H7 (cell line): ENCODE data around the gene SCARB2. TPM values are rescaled to one million over a fixed set of nuclear protein-coding genes. Genes with fewer than 3 reads are reported as not detected.
A peak's percentile ranks its signal among the peaks of the same experiment; 100 is the strongest.
"Not testable (repeated sequence)": the region's sequence is repeated elsewhere in the genome, so short reads cannot be mapped to it uniquely, and the experiment has no call there.

ENCODE experiments used
- DNase-seq: peaks from one replicate; pipeline ENCODE4 v3.0.0; 2012
- H3K27me3 ChIP-seq: 2 replicates; pipeline ENCODE4 v1.6.0; 2011; ENCODE audit warnings: mild to moderate bottlenecking, low read length; ENCODE audit not compliant: control insufficient read depth, insufficient read depth
- H3K36me3 ChIP-seq: replicated peaks from 2 replicates; pipeline ENCODE4 v1.5.1; 2011; ENCODE audit warnings: low read length; ENCODE audit not compliant: control insufficient read depth, insufficient read depth
- H3K4me3 ChIP-seq: 2 replicates; pipeline ENCODE4 v1.5.1; 2011; ENCODE audit warnings: low read depth, mild to moderate bottlenecking, control low read depth, low read length, moderate library complexity; ENCODE audit not compliant: insufficient read depth
- total RNA-seq: library from RNA; depleted of rRNA; stranded (reverse); fragments of >200 nt; shearing (Covaris generic); gene quantifications from 2 replicates; pipeline ENCODE4 v1.2.3, GENCODE V29; 2014; rRNA removed

Gene SCARB2, protein sequence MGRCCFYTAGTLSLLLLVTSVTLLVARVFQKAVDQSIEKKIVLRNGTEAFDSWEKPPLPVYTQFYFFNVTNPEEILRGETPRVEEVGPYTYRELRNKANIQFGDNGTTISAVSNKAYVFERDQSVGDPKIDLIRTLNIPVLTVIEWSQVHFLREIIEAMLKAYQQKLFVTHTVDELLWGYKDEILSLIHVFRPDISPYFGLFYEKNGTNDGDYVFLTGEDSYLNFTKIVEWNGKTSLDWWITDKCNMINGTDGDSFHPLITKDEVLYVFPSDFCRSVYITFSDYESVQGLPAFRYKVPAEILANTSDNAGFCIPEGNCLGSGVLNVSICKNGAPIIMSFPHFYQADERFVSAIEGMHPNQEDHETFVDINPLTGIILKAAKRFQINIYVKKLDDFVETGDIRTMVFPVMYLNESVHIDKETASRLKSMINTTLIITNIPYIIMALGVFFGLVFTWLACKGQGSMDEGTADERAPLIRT
- total RNA-seq: 39.4 and 53.0 TPM in 2 replicates

DNA sequence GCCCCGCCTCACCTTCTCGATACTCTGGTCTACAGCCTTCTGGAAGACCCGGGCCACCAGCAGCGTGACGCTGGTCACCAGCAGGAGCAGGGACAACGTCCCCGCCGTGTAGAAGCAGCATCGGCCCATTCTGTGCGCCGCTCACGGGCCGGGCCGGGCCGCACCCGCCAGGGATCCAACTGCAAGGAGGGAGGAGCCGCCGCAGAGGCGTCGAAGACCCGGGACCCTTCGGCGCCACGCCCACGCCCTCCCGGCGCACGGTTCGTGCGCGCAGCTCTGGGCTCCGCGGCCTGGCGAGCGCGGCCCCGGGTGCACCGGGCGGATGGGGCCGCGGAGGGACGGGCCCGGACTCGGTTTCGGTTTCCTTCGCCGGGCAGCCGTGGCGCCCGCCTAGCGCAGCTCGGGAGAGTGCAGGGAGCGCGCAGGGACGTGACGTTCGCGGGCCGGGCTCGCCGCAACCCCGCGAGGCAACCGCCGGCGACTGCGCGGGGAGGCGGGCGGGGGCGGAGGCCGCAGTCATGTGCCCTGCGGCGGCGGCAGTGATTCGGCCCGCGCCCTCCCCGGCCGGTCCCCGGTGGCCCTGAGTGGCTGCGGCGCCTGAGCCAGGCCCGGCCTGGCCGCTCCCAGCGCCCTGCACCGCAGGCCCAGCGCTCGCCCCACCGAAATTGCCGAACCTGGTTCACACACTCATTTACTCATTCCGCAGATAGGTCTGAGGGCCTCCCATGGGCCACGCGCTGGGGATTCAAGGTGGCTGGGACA is at the start of gene SCARB2:
SCARB2 (minus strand) TSS at position 410 of the 762 bp plus-strand sequence; CDS start at position 129, 281 bp downstream.
- Histone ChIP-seq H3K36me3 (peaks cover 2% of the 10 kb centered on the region; the same call in 1 of the 2 replicates), H3K4me3 (peak within 1 kb of the TSS; percentile 69), H3K27me3 (no peaks in the 10 kb centered on the region; the same call in 1 of the 2 replicates)
- peak; percentile 93 for DNase-seq

DNA sequence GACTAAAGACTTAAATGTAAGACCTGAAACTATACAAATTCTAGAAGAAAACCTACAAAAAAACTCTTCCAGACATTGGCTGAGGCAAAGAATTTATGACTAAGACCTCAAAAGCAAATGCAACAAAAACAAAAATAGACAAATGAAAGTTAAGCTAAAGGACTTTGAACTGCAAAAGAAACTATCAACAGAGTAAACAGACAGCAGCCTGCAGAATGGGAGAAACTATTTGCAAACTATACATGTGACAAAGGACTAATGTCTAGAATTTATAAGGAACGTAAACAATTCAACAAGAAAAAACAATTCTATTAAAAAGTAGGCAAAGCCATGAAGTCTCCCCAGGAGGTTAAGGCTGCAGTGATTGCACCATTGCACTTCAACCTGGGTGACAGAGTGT is 46.9 kb upstream of the SCARB2 start:
- H3K4me3 ChIP-seq: no peak overlapping the region
- H3K27me3 ChIP-seq: no peaks in the 10 kb centered on the region
- H3K36me3 ChIP-seq: no peaks in the 10 kb centered on the region
- no peak for DNase-seq

DNA sequence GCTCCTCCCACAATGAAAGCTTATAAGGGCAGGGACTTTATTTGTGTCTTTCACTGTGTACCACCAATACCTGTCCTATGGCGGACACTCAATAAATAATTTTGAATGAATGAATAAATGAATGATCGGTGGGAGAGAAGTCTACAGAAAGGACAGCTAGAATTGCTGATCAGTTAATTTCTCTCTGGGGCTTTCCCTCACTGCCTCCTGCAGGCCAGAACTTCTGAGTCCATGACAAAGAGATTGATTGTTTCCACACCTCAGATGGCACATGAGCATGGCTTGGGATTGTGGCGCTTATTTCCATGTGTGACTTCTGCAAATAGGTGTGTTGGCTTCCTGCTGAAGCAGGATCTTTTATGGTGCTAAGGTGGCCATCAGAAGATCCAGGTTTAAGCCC is 44.2 kb upstream of the SCARB2 start:
- no peaks in the 10 kb centered on the region; the same call in 1 of the 2 replicates for H3K27me3 ChIP-seq
- no peak overlapping the region for H3K4me3 ChIP-seq
- no peak for DNase-seq
- H3K36me3 ChIP-seq: no peaks in the 10 kb centered on the region

DNA sequence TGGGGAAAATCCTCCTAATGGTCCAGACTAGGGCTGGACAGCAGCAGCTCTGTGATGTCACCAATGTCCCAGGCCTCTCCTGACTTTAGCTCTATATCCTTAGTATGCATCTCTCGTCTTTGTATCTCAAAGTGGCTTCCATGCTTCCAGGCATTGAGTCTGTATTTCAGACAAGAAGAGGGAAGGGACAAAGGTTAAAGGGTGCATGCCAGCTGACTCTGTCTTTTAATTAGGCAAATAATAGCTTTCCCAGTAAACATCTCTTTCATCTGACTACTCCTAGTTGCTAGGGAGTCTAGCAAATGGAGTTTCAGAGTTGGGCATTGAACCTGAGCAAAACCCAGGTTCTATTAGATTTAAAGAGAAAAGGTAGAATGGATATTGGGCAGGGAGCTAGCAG is 43.3 kb upstream of the SCARB2 start:
- no peak for DNase-seq
- Histone ChIP-seq H3K27me3 (peaks cover 7% of the 10 kb centered on the region; the same call in 1 of the 2 replicates), H3K36me3 (no peaks in the 10 kb centered on the region), H3K4me3 (no peak overlapping the region)

DNA sequence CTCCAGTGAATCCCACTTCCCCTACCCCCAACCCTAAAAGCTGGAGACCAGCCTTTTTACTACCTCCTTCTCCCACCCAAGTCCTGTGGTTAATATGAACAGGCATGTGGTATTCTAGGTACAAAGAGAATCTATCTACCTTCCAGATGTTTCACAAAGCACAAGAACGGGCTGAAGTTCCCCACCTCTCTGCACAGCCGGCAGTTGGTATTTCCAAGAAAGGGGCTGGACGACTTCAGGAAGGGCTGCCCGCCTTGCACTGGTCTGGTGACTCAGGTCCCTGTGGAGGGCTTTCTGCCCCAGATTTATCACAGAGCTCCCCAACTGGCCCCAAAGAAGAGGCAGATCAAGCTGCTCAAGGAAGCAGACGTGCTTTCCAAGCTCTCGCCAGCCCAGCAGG is 42.4 kb upstream of the SCARB2 start:
- DNase-seq: no peak
- H3K36me3 ChIP-seq: no peaks in the 10 kb centered on the region
- H3K4me3 ChIP-seq: no peak overlapping the region
- peaks cover 15% of the 10 kb centered on the region for H3K27me3 ChIP-seq

DNA sequence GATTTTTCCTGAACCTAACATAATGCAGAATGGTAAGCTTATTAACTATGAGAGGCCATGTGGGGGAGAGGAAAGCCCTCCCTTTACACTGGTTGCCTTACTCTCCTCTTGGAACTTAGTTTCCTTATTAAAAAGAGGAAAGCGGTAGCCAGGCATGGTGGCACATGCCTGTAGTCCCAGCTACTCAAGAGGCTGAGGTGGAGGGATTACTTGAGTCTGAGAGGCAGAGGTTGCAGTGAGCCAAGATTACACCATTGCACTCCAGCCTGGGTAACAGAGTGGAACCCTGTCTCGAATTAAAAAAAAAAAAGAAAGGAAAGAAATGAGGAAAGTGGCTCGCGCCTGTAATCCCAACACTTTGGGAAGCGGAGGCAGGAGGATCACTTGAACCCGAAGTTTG is 39.9 kb upstream of the SCARB2 start:
- no peak overlapping the region for H3K4me3 ChIP-seq
- no peaks in the 10 kb centered on the region for H3K36me3 ChIP-seq
- peaks cover 20% of the 10 kb centered on the region for H3K27me3 ChIP-seq
- no peak for DNase-seq

DNA sequence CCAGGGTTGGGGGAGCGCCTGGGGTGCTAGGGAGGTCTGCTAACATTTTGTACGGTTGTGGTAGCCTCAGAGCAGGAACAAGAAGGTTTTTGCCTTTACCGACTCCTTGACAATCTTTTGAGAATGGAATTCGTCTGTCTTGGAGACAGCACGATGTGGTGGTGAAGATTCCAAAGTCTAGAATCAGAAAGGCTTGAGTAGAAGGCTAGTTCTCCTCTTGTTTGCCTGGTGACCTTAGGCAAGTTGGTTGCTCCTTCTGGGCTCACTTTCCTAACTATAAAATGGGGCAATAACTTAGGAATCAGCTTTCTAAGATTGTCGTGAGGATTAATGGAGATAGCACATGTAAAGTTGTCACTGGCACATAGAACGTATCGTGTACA is 38.6 kb upstream of the SCARB2 start:
- Histone ChIP-seq H3K36me3 (no peaks in the 10 kb centered on the region), H3K27me3 (peaks cover 20% of the 10 kb centered on the region), H3K4me3 (peak overlapping the region; percentile 58; the same call in 1 of the 2 replicates)
- DNase-seq: no peak

DNA sequence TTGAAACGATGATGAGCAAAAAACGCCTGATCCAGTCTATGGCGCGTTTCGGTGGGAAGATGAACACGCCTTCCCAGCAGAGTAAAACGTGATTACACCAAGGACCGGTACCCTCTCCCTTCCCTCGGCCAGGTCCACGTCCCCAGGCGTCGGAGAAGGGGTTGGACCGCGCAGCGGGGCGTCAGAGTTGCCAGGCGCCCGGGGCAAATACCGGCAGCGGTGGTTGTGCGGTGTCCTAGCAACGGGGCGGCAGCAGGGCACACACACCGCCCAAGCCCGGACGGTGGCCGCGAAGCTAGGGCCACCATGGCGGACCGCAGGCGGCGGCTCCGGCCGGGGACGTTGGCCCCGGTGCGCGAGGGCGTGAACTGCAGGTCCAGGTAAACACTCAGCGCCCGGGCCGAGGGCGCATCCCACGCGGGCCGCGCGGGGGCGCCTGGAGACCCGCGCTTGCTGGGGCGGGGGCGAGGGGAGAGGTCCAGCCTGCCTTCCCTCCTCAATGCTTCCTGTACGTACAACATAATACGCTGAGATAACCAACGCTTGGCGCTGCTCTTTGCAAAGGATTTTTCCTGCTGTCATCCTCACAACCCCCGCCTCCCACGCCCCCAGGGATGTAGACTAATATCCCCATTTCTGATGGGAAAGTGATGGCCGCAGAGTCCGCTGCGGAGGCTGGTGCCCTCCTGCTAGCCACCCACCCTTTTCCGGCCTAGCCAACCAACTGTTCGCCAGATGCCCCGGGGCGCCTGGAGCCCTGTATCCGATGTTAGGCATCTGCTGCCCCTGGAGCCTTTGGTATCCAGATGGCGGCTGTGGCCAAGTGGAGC is 38.0 kb upstream of the SCARB2 start, which contains the start of gene FAM47E:
FAM47E (plus strand) TSS at position 281 of the 830 bp plus-strand sequence; CDS start at position 307, 26 bp downstream.
- peak; percentile 92 for DNase-seq
- Histone ChIP-seq H3K27me3 (peaks cover 20% of the 10 kb centered on the region), H3K4me3 (peak within 1 kb of the TSS; percentile 58), H3K36me3 (no peaks in the 10 kb centered on the region)

DNA sequence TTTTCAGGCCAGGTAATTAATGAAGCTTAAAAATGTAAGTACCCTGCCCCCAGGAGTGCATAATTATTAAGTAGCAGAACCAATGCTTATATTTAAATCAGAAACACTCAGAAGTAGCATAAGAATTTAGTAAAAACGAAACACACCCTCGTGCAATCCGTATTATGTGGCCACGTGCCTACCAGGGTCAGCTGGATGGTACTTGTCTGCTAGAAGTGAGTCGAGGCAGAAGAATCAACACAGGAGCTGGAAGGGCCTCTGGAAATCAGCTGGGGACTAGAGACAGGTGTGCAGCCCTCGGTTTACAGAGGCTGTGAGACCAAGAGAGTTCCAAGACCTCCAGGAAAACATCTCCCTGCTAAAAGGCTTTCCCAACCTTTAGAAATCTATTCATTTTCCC is 37.3 kb upstream of the SCARB2 start:
- H3K36me3 ChIP-seq: no peaks in the 10 kb centered on the region
- peaks cover 20% of the 10 kb centered on the region for H3K27me3 ChIP-seq
- peak overlapping the region; percentile 58 for H3K4me3 ChIP-seq
- peak; percentile 32 for DNase-seq

DNA sequence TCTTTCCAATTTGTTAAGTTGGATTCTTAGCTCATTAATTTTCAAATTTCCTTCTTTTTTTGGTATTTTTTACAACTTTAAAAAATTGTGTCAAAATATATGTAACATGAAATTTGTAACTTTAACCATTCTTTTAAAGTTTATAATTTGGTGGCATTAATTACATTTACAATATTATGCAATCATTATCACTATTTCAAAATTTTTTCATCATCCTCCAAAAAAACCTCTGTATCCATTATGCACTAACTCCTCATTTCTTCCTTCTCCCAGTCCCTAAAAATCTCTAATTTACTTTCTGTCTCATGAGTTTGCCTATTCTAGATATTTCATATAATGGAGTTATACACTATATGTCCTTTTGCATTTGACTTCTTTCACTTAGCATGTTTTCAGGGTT is 33.2 kb upstream of the SCARB2 start:
- H3K27me3 ChIP-seq: peaks cover 12% of the 10 kb centered on the region
- H3K36me3 ChIP-seq: no peaks in the 10 kb centered on the region
- no peak for DNase-seq
- H3K4me3 ChIP-seq: no peak overlapping the region

DNA sequence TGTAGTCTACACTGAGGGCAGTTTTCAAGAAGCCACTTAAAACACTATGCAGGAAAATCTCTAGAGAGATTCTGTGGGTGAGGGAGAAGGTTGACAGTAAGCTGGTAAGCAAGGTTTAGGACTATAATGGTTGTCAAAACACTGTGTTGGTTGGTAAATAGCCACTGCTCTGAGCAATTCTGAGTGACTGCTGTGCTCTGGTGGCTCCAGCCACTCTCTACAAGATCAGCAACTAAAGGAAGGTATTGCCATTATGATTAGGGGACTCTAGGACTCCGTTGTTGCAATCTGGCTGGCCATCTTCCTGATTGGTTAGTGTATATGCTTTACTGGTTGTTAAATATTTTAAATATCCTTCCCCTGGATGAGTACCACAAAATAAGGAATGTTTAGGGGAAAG is 32.4 kb upstream of the SCARB2 start:
- peaks cover 6% of the 10 kb centered on the region for H3K27me3 ChIP-seq
- no peaks in the 10 kb centered on the region for H3K36me3 ChIP-seq
- H3K4me3 ChIP-seq: no peak overlapping the region
- no peak for DNase-seq

DNA sequence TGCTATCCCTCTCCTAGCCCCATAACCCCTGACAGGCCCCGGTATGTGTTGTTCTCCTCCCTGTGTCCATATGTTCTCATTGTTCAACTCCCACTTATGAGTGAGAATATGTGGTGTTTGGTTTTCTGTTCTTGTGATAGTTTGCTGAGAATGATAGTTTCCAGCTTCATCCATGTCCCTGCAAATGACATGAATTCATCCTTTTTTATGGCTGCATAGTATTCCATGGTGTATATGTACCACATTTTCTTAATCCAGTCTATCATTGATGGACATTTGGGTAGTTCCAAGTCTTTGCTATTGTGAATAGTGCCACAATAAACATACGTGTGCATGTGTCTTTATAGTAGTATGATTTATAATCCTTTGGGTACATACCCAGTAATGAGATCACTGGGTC is 30.3 kb upstream of the SCARB2 start:
- DNase-seq, H3K36me3 ChIP-seq, H3K4me3 ChIP-seq: not testable (repeated sequence)

DNA sequence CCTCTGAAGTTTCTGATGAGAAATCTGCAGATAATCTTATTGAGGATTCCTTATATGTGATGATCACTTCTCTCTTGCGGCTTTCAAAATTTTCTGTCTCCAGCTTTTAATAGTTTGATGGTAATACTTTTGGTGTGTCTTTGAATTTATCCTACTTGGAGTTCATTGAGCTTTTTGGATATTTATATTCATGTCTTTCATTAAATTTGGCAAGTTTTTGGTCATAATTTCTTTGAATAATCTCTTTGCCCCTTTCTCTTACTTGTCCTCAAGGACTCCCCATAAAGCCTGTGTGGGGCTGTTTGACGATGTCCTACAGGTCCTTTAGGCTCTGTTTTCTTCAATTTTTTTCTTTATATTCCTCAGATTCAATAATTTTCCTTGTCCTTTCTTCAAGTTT is 26.6 kb upstream of the SCARB2 start:
- no peak for DNase-seq

More for the DNA sequence above, 30.3 kb upstream of the SCARB2 start:
- not testable (repeated sequence) for H3K27me3 ChIP-seq

DNA sequence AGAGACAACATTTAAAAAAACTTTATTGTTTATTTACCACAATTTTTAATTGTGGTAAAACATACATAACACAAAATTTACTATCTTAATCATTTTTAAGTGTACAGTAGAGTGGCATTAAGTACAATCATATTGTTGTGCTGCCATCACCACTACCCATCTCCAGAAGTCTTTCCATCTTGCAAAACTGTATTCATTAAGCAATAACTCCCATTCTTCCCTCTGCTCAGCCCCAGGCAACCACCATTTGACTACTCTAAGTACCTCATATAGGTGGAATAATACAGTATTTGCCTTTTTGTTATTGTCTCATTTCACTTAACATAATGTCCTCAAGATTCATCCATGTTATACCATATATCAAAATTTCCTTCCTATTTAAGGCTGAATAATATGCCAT is 25.1 kb upstream of the SCARB2 start:
- Histone ChIP-seq H3K27me3 (no peaks in the 10 kb centered on the region), H3K4me3 (no peak overlapping the region), H3K36me3 (no peaks in the 10 kb centered on the region)
- DNase-seq: no peak

More for the DNA sequence above, 26.6 kb upstream of the SCARB2 start:
- H3K36me3 ChIP-seq: no peaks in the 10 kb centered on the region
- H3K27me3 ChIP-seq: no peaks in the 10 kb centered on the region
- no peak overlapping the region for H3K4me3 ChIP-seq
